Stimulated activated CD4-positive, alpha-beta T cell treated with anti-CD3 and anti-CD28 coated beads, Interleukin-1b, Interleukin-23, amount 100 ng/mL, for 1 hour (primary cell): ENCODE measurements around the gene CYGB.
"Not testable (repeated sequence)": the region's sequence is repeated elsewhere in the genome, so short reads cannot be mapped to it uniquely, and the experiment has no call there.

ENCODE experiments used
- DNase-seq, 2 donors: peaks; one replicate each; pipeline ENCODE4 v3.0.0-alpha.2; 2020; ENCODE audit warnings: low read depth in 2 of 2

CYGB gene

GRCh38 chr17:76538281-76538931, 897 bp upstream of the CYGB start:
- DNase-seq: no peak

- no peak for DNase-seq
These were observed 276 bp downstream of the CYGB start for GRCh38 chr17:76537288-76537577.

- no peak for DNase-seq
These were observed 810 bp downstream of the CYGB start for GRCh38 chr17:76536511-76537287.

- DNase-seq: no peak
These were observed 1.6 kb downstream of the CYGB start for GRCh38 chr17:76535788-76536510.

- DNase-seq: no peak
These were observed 2.4 kb downstream of the CYGB start for GRCh38 chr17:76534831-76535732.

- DNase-seq: not testable (repeated sequence)
These were observed 3.7 kb downstream of the CYGB start for GRCh38 chr17:76533640-76534359.

GRCh38 chr17:76532072-76532651, 5.3 kb downstream of the CYGB start:
- no peak for DNase-seq

GRCh38 chr17:76531486-76532038, 5.9 kb downstream of the CYGB start:
- no peak for DNase-seq

GRCh38 chr17:76530811-76531485, 6.6 kb downstream of the CYGB start:
- no peak for DNase-seq

GRCh38 chr17:76530095-76530723, 7.3 kb downstream of the CYGB start:
- DNase-seq: no peak

- DNase-seq: no peak
These were observed 8.1 kb downstream of the CYGB start for GRCh38 chr17:76529224-76530094.

GRCh38 chr17:76528528-76529223, 8.8 kb downstream of the CYGB start:
- DNase-seq: no peak

GRCh38 chr17:76528156-76528527, 9.4 kb downstream of the CYGB start:
- no peak for DNase-seq

GRCh38 chr17:76527430-76528111, 9.9 kb downstream of the CYGB start:
- DNase-seq: no peak

- not testable (repeated sequence) for DNase-seq
These were observed 10.5 kb downstream of the CYGB start for GRCh38 chr17:76527016-76527415.

- not testable (repeated sequence) for DNase-seq
These were observed 12.0 kb downstream of the CYGB start for GRCh38 chr17:76525513-76525833.
